Endothelial cell of umbilical vein (primary cell): Measurements from ENCODE around the gene PCDH9. TPM values are rescaled to one million over a fixed set of nuclear protein-coding genes. Genes with fewer than 3 reads are reported as not detected.

ENCODE experiments used
- BruUV-seq: library from RNA; stranded (reverse); fragments of 400-500 nt; replicated peaks from 2 replicates; lab custom pipeline; 2021; lab: Mats Ljungman, UMichigan
- CTCF ChIA-PET: fragments of 300-600, 350-600 bp; sonication (Branson Sonifier 250); formaldehyde crosslinking; loops from one replicate; lab custom pipeline; 2021; ENCODE audit warnings: antibody characterized with exemption, inconsistent platforms; lab: Charles Lee
- POLR2A ChIA-PET: fragments of 300-600, 350-600 bp; sonication (Branson Sonifier 250); formaldehyde crosslinking; loops from one replicate; lab custom pipeline; 2021; ENCODE audit warnings: antibody characterized with exemption, inconsistent platforms; lab: Charles Lee
- DNase-seq: peaks from one replicate; pipeline ENCODE4 v3.0.0-alpha.2; 2011; ENCODE audit warnings: low read depth, low spot score
- FAIRE-seq: peaks from 2 replicates; lab custom pipeline; 2011; peaks lifted over from hg19 to GRCh38; lab: Jason Lieb, UNC
- H2AFZ ChIP-seq: 2 replicates; pipeline ENCODE4 v1.6.0; 2012; ENCODE audit warnings: low read depth, low read length, control low read depth, inconsistent platforms
- H3K27ac ChIP-seq: 2 replicates; pipeline ENCODE4 v1.5.1; 2011; ENCODE audit warnings: low read depth, mild to moderate bottlenecking, control low read depth, low read length, moderate library complexity; ENCODE audit not compliant: insufficient read depth
- H3K27me3 ChIP-seq, 2 experiments: 2 replicates each; pipeline versions ENCODE4 v1.6.0 to v1.6.1; 2011; ENCODE audit warnings: low read length in 2 of 2, mixed read lengths in 1 of 2; ENCODE audit not compliant: control insufficient read depth in 2 of 2, insufficient read depth in 2 of 2
- H3K36me3 ChIP-seq, 2 experiments: 2 replicates in 1 of 2; 3 replicates in 1 of 2; pipeline ENCODE4 v1.5.1; 2011; ENCODE audit warnings: low read length in 2 of 2, mild to moderate bottlenecking in 1 of 2, moderate library complexity in 1 of 2; ENCODE audit not compliant: control insufficient read depth in 2 of 2, insufficient read depth in 2 of 2; ENCODE audit errors: extremely low read depth in 1 of 2
- H3K4me1 ChIP-seq: 3 replicates; pipeline ENCODE4 v1.5.1; 2011; ENCODE audit warnings: mild to moderate bottlenecking, low read length; ENCODE audit not compliant: control insufficient read depth, insufficient read depth; ENCODE audit errors: extremely low read depth
- H3K4me2 ChIP-seq: 2 replicates; pipeline ENCODE4 v1.6.1; 2011; ENCODE audit warnings: low read length, control low read depth, mixed read lengths; ENCODE audit not compliant: insufficient read depth
- H3K4me3 ChIP-seq, 3 experiments: fragments of 200-600 bp in 1 of 3; sonication (generic), shearing (Covaris generic) in 1 of 3; replicated peaks in 1 of 3; 2 replicates each; pipeline ENCODE4 v1.5.1; 2011 to 2016; ENCODE audit warnings: control low read depth in 3 of 3, low read length in 3 of 3, mild to moderate bottlenecking in 2 of 3, inconsistent platforms in 1 of 3, low read depth in 1 of 3, moderate library complexity in 1 of 3; ENCODE audit not compliant: insufficient read depth in 1 of 3
- H3K79me2 ChIP-seq: 2 replicates; pipeline ENCODE4 v1.6.0; 2012; ENCODE audit warnings: low read length, inconsistent platforms; ENCODE audit not compliant: control insufficient read depth, insufficient read depth
- H3K9ac ChIP-seq: replicated peaks from 2 replicates; pipeline ENCODE3; 2011; ENCODE audit warnings: low read length, control low read depth; ENCODE audit not compliant: insufficient read depth; ENCODE audit errors: extremely low read depth
- H3K9me1 ChIP-seq: replicated peaks from 3 replicates; pipeline ENCODE4 v1.6.0; 2011; ENCODE audit warnings: mild to moderate bottlenecking, low read length; ENCODE audit not compliant: control insufficient read depth, insufficient read depth; ENCODE audit errors: extremely low read depth
- H3K9me3 ChIP-seq: replicated peaks from 2 replicates; pipeline ENCODE4 v1.5.1; 2012; ENCODE audit warnings: low read length, inconsistent platforms; ENCODE audit not compliant: control insufficient read depth, insufficient read depth
- H4K20me1 ChIP-seq: replicated peaks from 2 replicates; pipeline ENCODE3; 2011; ENCODE audit warnings: mild to moderate bottlenecking, low read length; ENCODE audit not compliant: control insufficient read depth, insufficient read depth; ENCODE audit errors: extremely low read depth
- CTCF ChIP-seq, 2 donors: IDR thresholded peaks; 1 replicate in 1 of 2; 2 replicates in 1 of 2; pipeline ENCODE4 v1.5.1; 2011; ENCODE audit warnings: low read length in 2 of 2, mild to moderate bottlenecking in 2 of 2, moderate library complexity in 2 of 2, control low read depth in 1 of 2, inconsistent platforms in 1 of 2, low read depth in 1 of 2; ENCODE audit not compliant: insufficient read depth in 1 of 2; ENCODE audit errors: extremely low read depth in 1 of 2
- FOS ChIP-seq: IDR thresholded peaks from 2 replicates; pipeline ENCODE4 v1.6.1; 2011; ENCODE audit warnings: mild to moderate bottlenecking, low read length, moderate library complexity, borderline replicate concordance; ENCODE audit not compliant: insufficient read depth
- JUN ChIP-seq: IDR thresholded peaks from 2 replicates; pipeline ENCODE4 v1.6.1; 2011; ENCODE audit warnings: borderline replicate concordance, low read depth; ENCODE audit not compliant: insufficient read length, insufficient read depth
- MAX ChIP-seq: IDR thresholded peaks from 2 replicates; pipeline ENCODE4 v1.6.1; 2011; ENCODE audit not compliant: insufficient read depth, insufficient read length
- MYC ChIP-seq: IDR thresholded peaks from one replicate; pipeline ENCODE4 v1.6.1; 2011; ENCODE audit warnings: mild to moderate bottlenecking, low read depth, low read length
- POLR2A ChIP-seq: IDR thresholded peaks from 2 replicates; pipeline ENCODE4 v1.6.1; 2012; ENCODE audit warnings: low read depth, mild to moderate bottlenecking, control low read depth, low read length
- dilution Hi-C: fragments of 300-500 bp; cut with MboI; formaldehyde crosslinking; loops from one replicate; pipeline ENCODE4 v1.15.0; 2019; ENCODE audit warnings: low sequenced_read_pairs; ENCODE audit not compliant: extremely low pct_ligation_motif_present
- intact Hi-C: fragments of 100-400 bp; cut with micrococcal nuclease; formaldehyde crosslinking; loops from one replicate; pipeline ENCODE4 v1.10.0; 2022
- polyA plus RNA-seq, 4 experiments: library from polyadenylated mRNA; depleted of rRNA in 3 of 4; stranded (reverse) in 3 of 4; unstranded in 1 of 4; fragments of >200 nt; gene quantifications; 2 replicates each; pipeline versions ENCODE4 v1.2.1 to v1.2.3, GENCODE V29; 2011 to 2012; ENCODE audit warnings: missing spikeins in 1 of 4
- total RNA-seq: library from RNA; stranded (reverse); gene quantifications from 2 replicates; pipeline ENCODE4 v1.2.3, GENCODE V29; 2021

PCDH9 gene
- total and polyA plus RNA-seq, 2 donors (not counting 3 experiments of a cell fraction or from before 2014, with no cell fraction given): 1.1 to 5.2 TPM

DNA sequence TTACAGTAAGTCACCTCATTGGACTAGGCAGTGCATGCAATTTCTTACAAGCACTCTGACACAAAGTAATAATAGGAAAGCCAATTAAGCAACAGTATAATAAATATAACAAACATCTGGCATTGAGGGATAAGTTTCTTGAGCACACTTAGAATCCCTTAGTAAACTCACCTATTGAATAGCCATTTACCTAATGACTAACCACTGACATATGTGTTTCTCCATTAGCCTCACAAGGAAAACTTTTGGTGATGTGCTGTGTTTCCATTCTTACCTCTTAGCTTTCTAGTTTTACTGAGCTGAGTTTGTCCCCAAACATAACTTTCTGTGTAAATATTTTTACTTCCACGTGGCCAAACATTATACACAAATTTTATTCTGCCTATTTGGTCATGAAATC, 47.4 kb upstream of the PCDH9 start:
- Histone ChIP-seq H3K27me3 (no peaks in the 10 kb centered on the region), H3K79me2 (no peaks in the 10 kb centered on the region), H3K9me1 (no peaks in the 10 kb centered on the region), H3K4me3 (no peak overlapping the region), H2AFZ (no peak overlapping the region), H3K4me1 (no peaks in the 10 kb centered on the region), H3K36me3 (no peaks in the 10 kb centered on the region), H4K20me1 (no peaks in the 10 kb centered on the region), H3K9me3 (no peaks in the 10 kb centered on the region), H3K27ac (no peak overlapping the region), H3K4me2 (no peak overlapping the region), H3K9ac (no peak overlapping the region)
- DNase-seq (no peak), FAIRE-seq (no peak)
- CTCF ChIA-PET: no interaction called here
- intact Hi-C loops (no loop called here), dilution Hi-C loops (no loop called here)
- no TSS peak for BruUV-seq
- TF ChIP-seq MYC: no peak
- no peak for TF ChIP-seq MAX
- no peak for TF ChIP-seq POLR2A
- TF ChIP-seq FOS: no peak
- POLR2A ChIA-PET: no interaction called here

GRCh38 chr13:67275351-67275960, 45.3 kb upstream of the PCDH9 start:
- H3K27ac ChIP-seq: no peak overlapping the region
- H3K4me1 ChIP-seq: no peaks in the 10 kb centered on the region
- no peak overlapping the region for H3K4me2 ChIP-seq
- POLR2A ChIA-PET: no interaction called here
- no peaks in the 10 kb centered on the region for H4K20me1 ChIP-seq
- intact Hi-C loops (no loop called here), dilution Hi-C loops (no loop called here)
- no peak for TF ChIP-seq CTCF (IDR thresholded peaks at IDR 0.05; ENCODE audit: extremely low read depth in 1 of 2, insufficient read depth in 1 of 2, low read depth in 1 of 2, low read length in 2 of 2)
- no peak for TF ChIP-seq JUN
- no peak for TF ChIP-seq MYC
- no peak for DNase-seq
- H2AFZ ChIP-seq: no peak overlapping the region
- no peaks in the 10 kb centered on the region for H3K9me1 ChIP-seq
- no peaks in the 10 kb centered on the region for H3K79me2 ChIP-seq
- no peak overlapping the region for H3K4me3 ChIP-seq
- H3K27me3 ChIP-seq: no peaks in the 10 kb centered on the region
- no peak overlapping the region for H3K9ac ChIP-seq
- no peaks in the 10 kb centered on the region for H3K36me3 ChIP-seq
- no peaks in the 10 kb centered on the region for H3K9me3 ChIP-seq
- no TSS peak for BruUV-seq
- CTCF ChIA-PET: no interaction called here
- no peak for FAIRE-seq
